Heart right ventricle (tissue), 16 donors: ENCODE data around the gene PAH. TPM values are rescaled to one million over a fixed set of nuclear protein-coding genes. Genes with fewer than 3 reads are reported as not detected.

Source experiments
- ATAC-seq, 8 donors: fragments of 200-7000 bp; cut with Tn5 transposase; one replicate each; pipeline ENCODE4 v1.9.1; 2020; ENCODE audit warnings: mild to moderate bottlenecking in 8 of 8, moderate library complexity in 8 of 8, moderate number of reproducible peaks in 1 of 8
- DNase-seq, 2 donors: peaks; one replicate each; pipeline ENCODE4 v3.0.0-alpha.2; 2020
- H3K27ac ChIP-seq, 10 donors: fragments of 200-600 bp; sonication (generic) in 2 of 10; one replicate each; pipeline versions ENCODE4 v1.5.0 to v1.8.0; 2020 to 2022; ENCODE audit warnings: mild to moderate bottlenecking in 3 of 10
- H3K27me3 ChIP-seq, 7 donors: fragments of 200-600 bp; one replicate each; pipeline ENCODE4 v1.8.0; 2021 to 2022; ENCODE audit warnings: mild to moderate bottlenecking in 2 of 7
- H3K36me3 ChIP-seq, 9 donors: fragments of 200-600 bp; sonication (generic) in 1 of 9; one replicate each; pipeline versions ENCODE4 v1.5.0 to v1.8.0; 2020 to 2022; ENCODE audit warnings: mild to moderate bottlenecking in 2 of 9
- H3K4me1 ChIP-seq, 9 donors: fragments of 200-600 bp; sonication (generic) in 1 of 9; one replicate each; pipeline versions ENCODE4 v1.5.0 to v1.8.0; 2020 to 2022; ENCODE audit warnings: mild to moderate bottlenecking in 4 of 9
- H3K4me3 ChIP-seq, 10 donors: fragments of 200-600 bp; sonication (generic) in 2 of 10; one replicate each; pipeline versions ENCODE4 v1.5.0 to v1.8.0; 2020 to 2022; ENCODE audit warnings: mild to moderate bottlenecking in 7 of 10, moderate library complexity in 2 of 10
- H3K9me3 ChIP-seq, 11 donors: fragments of 200-600 bp in 10 of 11; sonication (generic) in 2 of 11; one replicate each; pipeline versions ENCODE4 v1.5.0 to v1.8.0; 2013 to 2022; ENCODE audit warnings: mild to moderate bottlenecking in 2 of 11, control low read depth in 1 of 11, moderate library complexity in 1 of 11
- WGBS, 2 donors: extraction: QIAGEN DNeasy Blood & Tissue Kit; methylation state at CpG; one replicate each; pipeline ENCODE4 v1.1.7; 2013; ENCODE audit warnings: inconsistent platforms in 1 of 2; 5-methylcytosine and 5-hydroxymethylcytosine counted together
- intact Hi-C, 10 donors: fragments of 100-400 bp; cut with DNase I; formaldehyde crosslinking; loops; one replicate each; pipeline versions ENCODE4 v1.11.1 to v1.14.2; 2022
- polyA plus RNA-seq, 2 donors: library from polyadenylated mRNA; stranded (reverse); fragments of 200-250 nt; gene quantifications; one replicate each; pipeline ENCODE4 v1.2.3, GENCODE V29; 2013
- total RNA-seq, 10 donors: library from RNA; stranded (reverse); fragmentation: NEBNext Ultra II Directional in 3 of 10; extraction: Animal tissue kit (Norgen Biotek cat#: 25700) in 3 of 10; gene quantifications; one replicate each; pipeline versions ENCODE4 v1.2.1 to v1.2.4, GENCODE V29; 2021 to 2023
- TF ChIP-seq, protein P1 (sequence below), 9 donors: fragments of 200-600 bp; sonication (generic) in 2 of 9; IDR thresholded peaks; one replicate each; pipeline versions ENCODE4 v1.5.0 to v1.8.0; 2021 to 2022; ENCODE audit warnings: antibody characterized with exemption in 9 of 9, mild to moderate bottlenecking in 5 of 9, moderate library complexity in 1 of 9
- donor health status: Arrhythmogenic right ventricular cardiomyopathy.
- donor health status: ischemic (EF 13 %, LVEDD 7.1; RV severe dilation, severe dysfunction).
- donor health status: healthy with polysubstance abuse.
- donor health status: DM: no; HTN: yes; CAD: no.
- donor health status: DM: no; HTN: no; CAD: no.
- donor health status: ischemic (EF 25% LVEDD 6.9; RV normal size, moderate dysfunction).
- donor health status: ischemic (EF 25% LVEDD 5.7; RV mildly dilated, moderate dysfunction).
- donor health status: healthy.
- donor health status: DM: yes; HTN: yes; CAD: no.
- donor health status: Ischemic cardiomyopathy.
- donor health status: ischemic (EF 35%, LVEDD 5.7; RV mildly dilated, moderate dysfunction).
- donor health status: nonischemic (EF 11% LVEDD 7.7; RV severe dilation, severe dysfunction).
- donor health status: DM: yes; HTN: yes; CAD: no.
- donor health status: PGD.
- donor health status: ischemic (EF 29% LVEDD 5.4; RV normal size, mild dysfunction).
- donor health status: nonischemic (EF 23%, LVEDD 6.1; RV moderate dilation, normal function).

The PAH gene
- total and polyA plus RNA-seq, 12 donors, result not detected

- TF ChIP-seq, protein P1, sequence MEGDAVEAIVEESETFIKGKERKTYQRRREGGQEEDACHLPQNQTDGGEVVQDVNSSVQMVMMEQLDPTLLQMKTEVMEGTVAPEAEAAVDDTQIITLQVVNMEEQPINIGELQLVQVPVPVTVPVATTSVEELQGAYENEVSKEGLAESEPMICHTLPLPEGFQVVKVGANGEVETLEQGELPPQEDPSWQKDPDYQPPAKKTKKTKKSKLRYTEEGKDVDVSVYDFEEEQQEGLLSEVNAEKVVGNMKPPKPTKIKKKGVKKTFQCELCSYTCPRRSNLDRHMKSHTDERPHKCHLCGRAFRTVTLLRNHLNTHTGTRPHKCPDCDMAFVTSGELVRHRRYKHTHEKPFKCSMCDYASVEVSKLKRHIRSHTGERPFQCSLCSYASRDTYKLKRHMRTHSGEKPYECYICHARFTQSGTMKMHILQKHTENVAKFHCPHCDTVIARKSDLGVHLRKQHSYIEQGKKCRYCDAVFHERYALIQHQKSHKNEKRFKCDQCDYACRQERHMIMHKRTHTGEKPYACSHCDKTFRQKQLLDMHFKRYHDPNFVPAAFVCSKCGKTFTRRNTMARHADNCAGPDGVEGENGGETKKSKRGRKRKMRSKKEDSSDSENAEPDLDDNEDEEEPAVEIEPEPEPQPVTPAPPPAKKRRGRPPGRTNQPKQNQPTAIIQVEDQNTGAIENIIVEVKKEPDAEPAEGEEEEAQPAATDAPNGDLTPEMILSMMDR (IDR thresholded peaks at IDR 0.05), result no peak
- no peaks in the 10 kb centered on the region for H3K9me3 ChIP-seq
- H3K36me3 ChIP-seq, result no peaks in the 10 kb centered on the region
- peaks cover 0 to 8% (median 0%) of the 10 kb centered on the region in 7 donors for H3K27me3 ChIP-seq
- DNase-seq, result no peak
- no peaks in the 10 kb centered on the region for H3K4me1 ChIP-seq
- intact Hi-C loops, result no loop called here
- H3K4me3 ChIP-seq, result no peak overlapping the region
- H3K27ac ChIP-seq, result no peak overlapping the region
- no peak for ATAC-seq
Observed at GRCh38 chr12:102800565-102800964, 116.5 kb downstream of the PAH start.

GRCh38 chr12:102799229-102799628, 117.8 kb downstream of the PAH start:
- ATAC-seq (no peak), DNase-seq (no peak)
- no peaks in the 10 kb centered on the region for H3K4me1 ChIP-seq
- no peaks in the 10 kb centered on the region for H3K36me3 ChIP-seq
- intact Hi-C loops, result no loop called here
- WGBS, 2 donors, result 65 to 70% methylated on average over 9 of the region's 9 CpGs
- H3K27ac ChIP-seq, result no peak overlapping the region
- no peaks in the 10 kb centered on the region for H3K9me3 ChIP-seq
- no peak overlapping the region for H3K4me3 ChIP-seq
- TF ChIP-seq, protein P1 (IDR thresholded peaks at IDR 0.05), result no peak
- peaks cover 0 to 8% (median 0%) of the 10 kb centered on the region in 7 donors for H3K27me3 ChIP-seq

- peaks cover 0 to 12% (median 0%) of the 10 kb centered on the region in 7 donors for H3K27me3 ChIP-seq
- H3K27ac ChIP-seq, result no peak overlapping the region
- TF ChIP-seq, protein P1 (IDR thresholded peaks at IDR 0.05), result no peak
- H3K4me3 ChIP-seq, result no peak overlapping the region
- H3K9me3 ChIP-seq, result no peaks in the 10 kb centered on the region
- DNase-seq (no peak), ATAC-seq (no peak)
- WGBS, 2 donors, result 56 to 75% methylated on average over 5 of the region's 5 CpGs
- intact Hi-C loops, result no loop called here
- H3K36me3 ChIP-seq, result no peaks in the 10 kb centered on the region
- no peaks in the 10 kb centered on the region for H3K4me1 ChIP-seq
Observed at GRCh38 chr12:102797528-102797927, 119.5 kb downstream of the PAH start.

DNA sequence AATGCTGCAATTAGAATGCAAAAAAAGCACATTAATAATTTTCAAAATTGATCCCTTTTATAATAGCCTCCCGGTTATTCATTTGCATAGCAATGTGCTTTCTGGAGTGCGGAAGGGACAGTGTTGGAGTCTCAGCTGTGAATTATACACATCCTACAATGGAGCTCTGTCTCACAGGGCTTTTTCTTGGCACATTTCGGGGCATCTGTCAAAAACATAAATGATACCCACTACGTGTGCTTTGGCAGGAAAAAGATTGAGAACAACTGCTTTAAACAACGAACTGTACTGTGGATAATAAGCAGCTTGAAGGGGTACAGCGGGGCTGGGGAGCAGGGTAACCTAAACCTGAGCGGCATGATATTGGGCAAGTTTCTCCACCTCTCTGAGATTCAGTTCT, 123.1 kb downstream of the PAH start:
- H3K4me1 ChIP-seq, result no peaks in the 10 kb centered on the region
- intact Hi-C loops, result no loop called here
- peaks cover 0 to 14% (median 0%) of the 10 kb centered on the region in 7 donors for H3K27me3 ChIP-seq
- no peaks in the 10 kb centered on the region for H3K9me3 ChIP-seq
- TF ChIP-seq, protein P1 (IDR thresholded peaks at IDR 0.05), result no peak
- H3K36me3 ChIP-seq, result no peaks in the 10 kb centered on the region
- DNase-seq (no peak), ATAC-seq (no peak)
- H3K4me3 ChIP-seq, result no peak overlapping the region
- no peak overlapping the region for H3K27ac ChIP-seq
- WGBS, 2 donors, result 74 to 79% methylated on average over 7 of the region's 7 CpGs

Other genes starting within 250 kb of the PAH start
- gene ASCL1, start 40.4 kb upstream of the PAH start, total RNA-seq, result not detected
- not detected for gene ASCL1, start 40.4 kb upstream of the PAH start, polyA plus RNA-seq